Neural progenitor cell (in vitro differentiated cells): ENCODE results near the gene TNFRSF25. TPM values are rescaled to one million over a fixed set of nuclear protein-coding genes. Genes with fewer than 3 reads are reported as not detected.

Experiments
- DNase-seq: peaks from one replicate; pipeline ENCODE4 v3.0.0-alpha.2; 2016; ENCODE audit warnings: low spot score
- H2AFZ ChIP-seq: fragments of 200-600 bp; sonication (generic); replicated peaks from 2 replicates; pipeline ENCODE4 v1.6.1; 2016; ENCODE audit warnings: antibody characterized with exemption
- H3F3A ChIP-seq: fragments of 200-600 bp; sonication (generic); 2 replicates; pipeline ENCODE4 v1.6.1; 2016; ENCODE audit warnings: antibody characterized with exemption, low read depth
- H3K27ac ChIP-seq: fragments of 200-600 bp; sonication (generic); 2 replicates; pipeline ENCODE4 v1.5.1; 2016; ENCODE audit warnings: mild to moderate bottlenecking
- H3K27me3 ChIP-seq: fragments of 200-600 bp; sonication (generic); 2 replicates; pipeline ENCODE4 v1.6.1; 2016; ENCODE audit warnings: mild to moderate bottlenecking, moderate library complexity
- H3K36me3 ChIP-seq: fragments of 200-600 bp; sonication (generic); 2 replicates; pipeline ENCODE4 v1.5.1; 2016
- H3K4me1 ChIP-seq: fragments of 200-600 bp; sonication (generic); 2 replicates; pipeline ENCODE4 v1.6.1; 2016; ENCODE audit warnings: mixed run types
- H3K4me2 ChIP-seq: fragments of 200-600 bp; sonication (generic); 2 replicates; pipeline ENCODE4 v1.6.1; 2016
- H3K4me3 ChIP-seq: fragments of 200-600 bp; sonication (generic); 2 replicates; pipeline ENCODE4 v1.5.1; 2016
- H3K79me2 ChIP-seq: fragments of 200-600 bp; sonication (generic); 2 replicates; pipeline ENCODE4 v1.6.1; 2016; ENCODE audit warnings: low read depth
- H3K9ac ChIP-seq: fragments of 200-600 bp; sonication (generic); 2 replicates; pipeline ENCODE4 v1.6.1; 2016
- H3K9me3 ChIP-seq: fragments of 200-600 bp; sonication (generic); 2 replicates; pipeline ENCODE4 v1.5.1; 2016; ENCODE audit warnings: low read depth
- H4K20me1 ChIP-seq: fragments of 200-600 bp; sonication (generic); 2 replicates; pipeline ENCODE4 v1.6.1; 2016; ENCODE audit warnings: low read depth
- H3K27ac Mint-ChIP-seq: 3 replicates; pipeline ENCODE4 v1.8.0; 2021; ENCODE audit warnings: mixed read lengths
- H3K27me3 Mint-ChIP-seq: 2 replicates; pipeline ENCODE4 v1.8.0; 2022; ENCODE audit warnings: low read depth, mild to moderate bottlenecking, inconsistent platforms, moderate library complexity, mixed read lengths; ENCODE audit not compliant: insufficient read depth
- H3K36me3 Mint-ChIP-seq: 3 replicates; pipeline ENCODE4 v1.8.0; 2021; ENCODE audit warnings: mixed read lengths
- H3K4me1 Mint-ChIP-seq: 3 replicates; pipeline ENCODE4 v1.8.0; 2021; ENCODE audit warnings: mixed read lengths
- H3K4me3 Mint-ChIP-seq: 3 replicates; pipeline ENCODE4 v1.8.0; 2021; ENCODE audit warnings: mild to moderate bottlenecking, moderate library complexity, mixed read lengths
- H3K9me3 Mint-ChIP-seq: 3 replicates; pipeline ENCODE4 v1.8.0; 2020; ENCODE audit warnings: mixed read lengths
- EZH2 ChIP-seq: fragments of 200-600 bp; sonication (generic); IDR thresholded peaks from 2 replicates; pipeline ENCODE4 v1.6.1; 2017; ENCODE audit warnings: antibody characterized with exemption, mild to moderate bottlenecking, moderate library complexity
- EZH2phosphoT487 ChIP-seq: fragments of 200-600 bp; sonication (generic); IDR thresholded peaks from 2 replicates; pipeline ENCODE4 v1.6.1; 2017; ENCODE audit warnings: antibody characterized with exemption
- microRNA-seq: library from miRNA; unstranded; fragments of <30 nt; microRNA quantifications from one replicate; pipeline ENCODE4, GENCODE V29; 2016
- small RNA-seq: library from RNA; depleted of rRNA; stranded (forward); fragments of <200 nt; gene quantifications from one replicate; pipeline ENCODE3, GENCODE V24; 2015
- total RNA-seq: library from RNA; depleted of rRNA; stranded (reverse); fragments of >200 nt; gene quantifications from 2 replicates; pipeline ENCODE4 v1.2.3, GENCODE V29; 2015; ENCODE audit warnings: low replicate concordance
- TF ChIP-seq, protein P1 (sequence below): fragments of 200-600 bp; sonication (generic); IDR thresholded peaks from 2 replicates; pipeline ENCODE4 v1.5.1; 2017; ENCODE audit warnings: antibody characterized with exemption, mild to moderate bottlenecking

TNFRSF25 gene
- total RNA-seq, 1 donor from 2014 or later = 15.6 TPM

DNA sequence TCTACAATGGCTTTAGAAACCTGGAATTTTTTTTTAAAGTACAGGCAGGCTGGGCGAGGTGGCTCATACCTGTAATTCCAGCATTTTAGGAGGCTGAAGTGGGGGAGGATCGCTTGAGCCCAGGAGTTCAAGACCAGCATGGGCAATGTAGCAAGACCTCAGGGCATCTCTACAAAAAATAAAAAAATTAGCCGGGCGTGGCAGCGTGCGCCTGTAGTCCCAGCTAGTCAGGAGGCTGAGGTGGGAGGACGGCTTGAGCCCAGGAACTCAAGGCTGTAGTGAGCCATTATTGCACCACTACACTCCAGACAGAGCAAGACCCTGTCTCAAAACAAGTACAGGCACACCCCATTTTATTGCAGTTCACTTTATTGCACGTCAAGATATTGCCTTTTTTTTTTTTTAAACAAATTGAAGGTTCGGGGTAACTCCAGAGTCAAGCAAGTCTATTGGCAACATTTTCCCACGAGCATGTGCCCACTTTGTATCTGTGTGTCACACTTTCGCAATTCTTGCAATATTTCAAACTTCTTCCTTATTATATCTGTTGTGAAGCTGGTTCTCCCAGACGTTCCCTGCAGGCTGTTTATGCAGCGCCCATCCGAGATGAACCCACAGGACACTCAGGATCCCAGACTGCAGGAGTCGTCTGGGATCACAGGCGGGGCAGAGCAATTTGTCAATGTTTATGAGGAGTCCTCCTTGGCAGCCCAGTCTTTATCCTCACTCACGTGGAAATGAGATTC, 50.9 kb downstream of the TNFRSF25 start:
- no peaks in the 10 kb centered on the region for H3K9me3 ChIP-seq
- no peak overlapping the region for H3K9ac ChIP-seq
- peaks cover 11% of the 10 kb centered on the region for H3K4me1 ChIP-seq
- Mint-ChIP-seq H3K4me1 (peaks cover 5% of the 10 kb centered on the region), H3K27me3 (peaks cover 46% of the 10 kb centered on the region), H3K4me3 (no peak overlapping the region), H3K36me3 (no peaks in the 10 kb centered on the region), H3K9me3 (peaks cover 2% of the 10 kb centered on the region), H3K27ac (no peak overlapping the region)
- no peak for DNase-seq
- H3K79me2 ChIP-seq = no peaks in the 10 kb centered on the region
- TF ChIP-seq EZH2phosphoT487 (peak; percentile 3), EZH2 (no peak)
- no peaks in the 10 kb centered on the region for H3K36me3 ChIP-seq
- H3K27me3 ChIP-seq = peaks cover 73% of the 10 kb centered on the region
- peaks cover 16% of the 10 kb centered on the region for H4K20me1 ChIP-seq
- H3F3A ChIP-seq = peaks cover 9% of the 10 kb centered on the region
- H3K4me2 ChIP-seq = peak overlapping the region; percentile 18
- H2AFZ ChIP-seq = no peak overlapping the region
- no peak overlapping the region for H3K27ac ChIP-seq
- no peak overlapping the region for H3K4me3 ChIP-seq

DNA sequence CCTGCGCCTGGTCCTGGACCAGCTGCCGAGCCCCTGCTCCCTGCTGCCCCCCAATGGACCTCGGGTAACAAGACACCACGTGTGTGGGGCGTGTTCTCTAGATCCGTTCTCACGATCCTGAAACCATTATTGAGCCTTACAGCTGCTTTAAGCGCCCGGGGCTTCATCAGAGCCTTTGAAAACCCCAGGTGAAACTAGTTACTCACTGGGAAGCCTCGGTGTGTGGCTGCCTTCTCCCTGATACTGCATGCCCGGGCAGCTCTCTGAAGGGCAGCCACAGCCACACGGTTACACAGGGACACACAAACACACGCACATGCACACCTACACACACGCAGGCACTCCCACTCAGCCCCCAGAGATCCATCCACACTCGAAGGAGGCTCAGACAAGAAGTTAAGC, 51.5 kb downstream of the TNFRSF25 start:
- H3K4me2 ChIP-seq = peak overlapping the region; percentile 18
- Mint-ChIP-seq H3K4me1 (peaks cover 5% of the 10 kb centered on the region), H3K27ac (no peak overlapping the region), H3K9me3 (peaks cover 2% of the 10 kb centered on the region), H3K27me3 (peaks cover 45% of the 10 kb centered on the region), H3K4me3 (no peak overlapping the region), H3K36me3 (no peaks in the 10 kb centered on the region)
- H2AFZ ChIP-seq = no peak overlapping the region
- peak; percentile 87 for DNase-seq
- H3F3A ChIP-seq = peaks cover 2% of the 10 kb centered on the region
- peaks cover 13% of the 10 kb centered on the region for H4K20me1 ChIP-seq
- H3K79me2 ChIP-seq = no peaks in the 10 kb centered on the region
- TF ChIP-seq, protein P1, sequence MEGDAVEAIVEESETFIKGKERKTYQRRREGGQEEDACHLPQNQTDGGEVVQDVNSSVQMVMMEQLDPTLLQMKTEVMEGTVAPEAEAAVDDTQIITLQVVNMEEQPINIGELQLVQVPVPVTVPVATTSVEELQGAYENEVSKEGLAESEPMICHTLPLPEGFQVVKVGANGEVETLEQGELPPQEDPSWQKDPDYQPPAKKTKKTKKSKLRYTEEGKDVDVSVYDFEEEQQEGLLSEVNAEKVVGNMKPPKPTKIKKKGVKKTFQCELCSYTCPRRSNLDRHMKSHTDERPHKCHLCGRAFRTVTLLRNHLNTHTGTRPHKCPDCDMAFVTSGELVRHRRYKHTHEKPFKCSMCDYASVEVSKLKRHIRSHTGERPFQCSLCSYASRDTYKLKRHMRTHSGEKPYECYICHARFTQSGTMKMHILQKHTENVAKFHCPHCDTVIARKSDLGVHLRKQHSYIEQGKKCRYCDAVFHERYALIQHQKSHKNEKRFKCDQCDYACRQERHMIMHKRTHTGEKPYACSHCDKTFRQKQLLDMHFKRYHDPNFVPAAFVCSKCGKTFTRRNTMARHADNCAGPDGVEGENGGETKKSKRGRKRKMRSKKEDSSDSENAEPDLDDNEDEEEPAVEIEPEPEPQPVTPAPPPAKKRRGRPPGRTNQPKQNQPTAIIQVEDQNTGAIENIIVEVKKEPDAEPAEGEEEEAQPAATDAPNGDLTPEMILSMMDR = peak; percentile 76
- TF ChIP-seq EZH2phosphoT487 (peak; percentile 14), EZH2 (no peak)
- H3K27me3 ChIP-seq = peaks cover 67% of the 10 kb centered on the region
- H3K4me1 ChIP-seq = peaks cover 7% of the 10 kb centered on the region
- no peak overlapping the region for H3K27ac ChIP-seq
- no peak overlapping the region for H3K4me3 ChIP-seq
- H3K9me3 ChIP-seq = no peaks in the 10 kb centered on the region
- no peak overlapping the region for H3K9ac ChIP-seq
- H3K36me3 ChIP-seq = no peaks in the 10 kb centered on the region

DNA sequence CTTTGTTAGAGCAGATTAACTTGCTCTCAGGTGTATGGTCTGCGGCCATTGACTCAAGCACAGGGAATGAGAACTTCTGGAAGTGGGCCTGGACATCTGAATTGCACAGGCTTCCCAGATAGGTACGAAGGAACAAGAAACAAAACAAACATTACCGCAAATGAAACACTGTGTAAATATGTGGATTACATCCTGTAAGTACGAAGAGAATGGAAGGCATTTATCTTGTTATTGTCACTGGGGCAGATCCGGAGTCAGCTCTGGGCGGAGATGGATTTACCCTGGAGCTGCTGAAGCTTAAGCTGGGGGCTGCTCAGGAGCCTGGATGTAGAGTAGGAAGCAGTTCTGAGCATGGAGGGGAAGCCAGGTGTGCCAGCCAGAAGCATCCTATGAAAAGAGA, 53.1 kb downstream of the TNFRSF25 start:
- DNase-seq = peak; percentile 1
- H3K27me3 Mint-ChIP-seq = peaks cover 39% of the 10 kb centered on the region
- Histone ChIP-seq H3F3A (no peaks in the 10 kb centered on the region), H3K79me2 (no peaks in the 10 kb centered on the region), H3K27me3 (peaks cover 51% of the 10 kb centered on the region), H3K4me2 (no peak overlapping the region), H3K27ac (no peak overlapping the region), H3K36me3 (no peaks in the 10 kb centered on the region), H3K9ac (no peak overlapping the region), H4K20me1 (peaks cover 1% of the 10 kb centered on the region), H3K9me3 (no peaks in the 10 kb centered on the region), H2AFZ (no peak overlapping the region), H3K4me3 (no peak overlapping the region), H3K4me1 (no peaks in the 10 kb centered on the region)
- peaks cover 5% of the 10 kb centered on the region for H3K4me1 Mint-ChIP-seq
- H3K27ac Mint-ChIP-seq = no peak overlapping the region
- TF ChIP-seq EZH2phosphoT487 (no peak), EZH2 (no peak)
- TF ChIP-seq, protein P1 = no peak
- H3K36me3 Mint-ChIP-seq = no peaks in the 10 kb centered on the region
- H3K9me3 Mint-ChIP-seq = peaks cover 2% of the 10 kb centered on the region
- no peak overlapping the region for H3K4me3 Mint-ChIP-seq

Small RNAs within 50 kb of the gene (microRNA-seq; reads per million reads assigned to microRNA genes)
- not detected for gene MIR4252

Small RNAs within 50 kb of the gene (small RNA-seq; reads per million reads assigned to genes)
- not detected for gene MIR4252

Other genes starting within 250 kb of the TNFRSF25 start
- gene ICMT, start 230.2 kb downstream of the TNFRSF25 start, total RNA-seq = 88.4 and 118 TPM in 2 replicates
- 5.5 and 22.2 TPM in 2 replicates for gene HES3, start 222.0 kb downstream of the TNFRSF25 start, total RNA-seq
- 8.4 and 27.3 TPM in 2 replicates for gene GPR153, start 205.1 kb downstream of the TNFRSF25 start, total RNA-seq
- gene ACOT7, start 72.4 kb downstream of the TNFRSF25 start, total RNA-seq = 19.6 and 44.9 TPM in 2 replicates
- gene HES2, start 46.3 kb downstream of the TNFRSF25 start, total RNA-seq = 0.04 and 0.22 TPM in 2 replicates
- gene ESPN, start 41.4 kb downstream of the TNFRSF25 start, total RNA-seq = 7.1 and 11.0 TPM in 2 replicates
- 7.4 and 25.9 TPM in 2 replicates for gene PLEKHG5, start 25.5 kb upstream of the TNFRSF25 start, total RNA-seq
- 28.1 and 48.0 TPM in 2 replicates for gene NOL9, start 88.3 kb upstream of the TNFRSF25 start, total RNA-seq
- not detected in 2 replicates for gene TAS1R1, start 89.1 kb upstream of the TNFRSF25 start, total RNA-seq
- gene ZBTB48, start 113.8 kb upstream of the TNFRSF25 start, total RNA-seq = 18.3 and 28.3 TPM in 2 replicates
- gene KLHL21, start 136.7 kb upstream of the TNFRSF25 start, total RNA-seq = 4.8 and 7.2 TPM in 2 replicates
- 32.0 and 35.6 TPM in 2 replicates for gene PHF13, start 147.6 kb upstream of the TNFRSF25 start, total RNA-seq
- gene THAP3, start 158.7 kb upstream of the TNFRSF25 start, total RNA-seq = 25.0 and 37.2 TPM in 2 replicates
- gene DNAJC11, start 235.6 kb upstream of the TNFRSF25 start, total RNA-seq = 39.4 and 47.6 TPM in 2 replicates